GM21786 (cell line): ENCODE data around the gene C1QTNF9.
"Not testable (repeated sequence)": the region's sequence is repeated elsewhere in the genome, so short reads cannot be mapped to it uniquely, and the experiment has no call there.

Experiments used
- ATAC-seq: cut with Tn5 transposase; IDR thresholded peaks from one replicate; pipeline ENCODE4 v1.9.1; 2021; ENCODE audit not compliant: unreplicated experiment

Gene C1QTNF9

GRCh38 chr13:24319641-24320040 is 10.3 kb downstream of the C1QTNF9 start:
- ATAC-seq: not testable (repeated sequence)

GRCh38 chr13:24321416-24321815 is 12.0 kb downstream of the C1QTNF9 start:
- ATAC-seq: not testable (repeated sequence)

- not testable (repeated sequence) for ATAC-seq
Measured at GRCh38 chr13:24322470-24322869, 13.1 kb downstream of the C1QTNF9 start.

- ATAC-seq: no peak
Measured at GRCh38 chr13:24323036-24323738, 13.8 kb downstream of the C1QTNF9 start.

GRCh38 chr13:24323739-24324075 is 14.3 kb downstream of the C1QTNF9 start:
- ATAC-seq: no peak

GRCh38 chr13:24327598-24327997 is 18.2 kb downstream of the C1QTNF9 start:
- not testable (repeated sequence) for ATAC-seq

GRCh38 chr13:24328145-24328544 is 18.8 kb downstream of the C1QTNF9 start:
- no peak for ATAC-seq

GRCh38 chr13:24338721-24339120 is 29.3 kb downstream of the C1QTNF9 start:
- ATAC-seq: no peak

GRCh38 chr13:24339937-24340607 is 30.7 kb downstream of the C1QTNF9 start:
- ATAC-seq: no peak

GRCh38 chr13:24340608-24340955 is 31.2 kb downstream of the C1QTNF9 start:
- no peak for ATAC-seq

GRCh38 chr13:24341439-24341838 is 32.1 kb downstream of the C1QTNF9 start:
- no peak for ATAC-seq

GRCh38 chr13:24348385-24348784 is 39.0 kb downstream of the C1QTNF9 start:
- no peak for ATAC-seq

GRCh38 chr13:24348797-24349515 is 39.6 kb downstream of the C1QTNF9 start:
- no peak for ATAC-seq

- not testable (repeated sequence) for ATAC-seq
Measured at GRCh38 chr13:24349778-24350664, 40.6 kb downstream of the C1QTNF9 start.

GRCh38 chr13:24351423-24351822 is 42.0 kb downstream of the C1QTNF9 start:
- ATAC-seq: no peak

GRCh38 chr13:24353736-24354135 is 44.4 kb downstream of the C1QTNF9 start:
- no peak for ATAC-seq

- no peak for ATAC-seq
Measured at GRCh38 chr13:24355103-24355502, 45.7 kb downstream of the C1QTNF9 start.

- ATAC-seq: no peak
Measured at GRCh38 chr13:24356270-24356669, 46.9 kb downstream of the C1QTNF9 start.

GRCh38 chr13:24356837-24357236 is 47.5 kb downstream of the C1QTNF9 start:
- ATAC-seq: no peak

- ATAC-seq: no peak
Measured at GRCh38 chr13:24357756-24358155, 48.4 kb downstream of the C1QTNF9 start.

- not testable (repeated sequence) for ATAC-seq
Measured at GRCh38 chr13:24358836-24359235, 49.5 kb downstream of the C1QTNF9 start.
